Stimulated activated CD4-positive, alpha-beta T cell treated with anti-CD3 and anti-CD28 coated beads, Interleukin-1b, Interleukin-23, amount 100 ng/mL, for 1 hour (primary cell): ENCODE data around the gene HTD2.

Experiments used
- DNase-seq, 2 donors: peaks; one replicate each; pipeline ENCODE4 v3.0.0-alpha.2; 2020; ENCODE audit warnings: low read depth in 2 of 2

HTD2 gene

GRCh38 chr3:58357402-58357801 lies 51.1 kb downstream of the HTD2 start:
- no peak for DNase-seq

- no peak for DNase-seq
Observed at GRCh38 chr3:58358092-58358491, 51.8 kb downstream of the HTD2 start.

- DNase-seq: no peak
Observed at GRCh38 chr3:58358808-58359207, 52.5 kb downstream of the HTD2 start.

DNA sequence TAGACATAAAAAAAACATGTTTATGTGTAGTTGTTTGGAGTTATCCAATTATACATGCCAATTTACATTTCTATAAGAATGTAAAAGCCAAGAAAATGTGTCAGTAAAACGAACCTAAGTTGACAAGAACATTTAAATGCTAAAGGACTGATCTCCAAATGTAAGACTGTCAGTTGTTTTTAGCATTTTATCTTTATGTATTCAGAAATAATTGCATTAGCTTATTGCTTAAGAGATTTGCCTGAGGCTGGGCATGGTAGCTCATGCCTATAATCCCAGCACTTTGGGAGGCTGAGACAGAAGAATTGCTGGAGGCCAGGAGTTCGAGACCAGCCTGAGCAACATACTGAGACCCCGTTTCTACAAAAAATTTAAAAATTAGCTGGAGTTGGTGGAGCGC lies 53.3 kb downstream of the HTD2 start:
- no peak for DNase-seq

GRCh38 chr3:58361866-58362265 lies 55.5 kb downstream of the HTD2 start:
- DNase-seq: no peak

DNA sequence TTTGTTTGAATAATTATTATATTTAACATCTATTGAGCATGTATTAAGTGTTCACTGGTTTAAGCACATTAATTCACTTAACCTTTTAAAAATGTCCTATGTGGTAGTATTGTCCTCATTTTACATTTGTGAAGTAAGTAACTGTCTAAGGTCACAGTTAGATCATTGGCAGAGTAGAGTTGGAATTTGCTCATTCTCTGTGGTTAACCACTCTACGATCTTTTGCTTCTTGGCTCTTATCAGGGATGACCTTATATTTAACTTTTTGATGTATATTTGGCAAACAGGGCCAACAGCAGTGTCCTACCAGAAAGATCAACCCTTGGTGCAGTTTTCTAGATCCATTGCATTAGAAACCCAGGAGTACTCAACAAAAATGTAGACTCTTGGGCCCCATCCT lies 60.4 kb downstream of the HTD2 start:
- DNase-seq: no peak

- DNase-seq: no peak
Observed at GRCh38 chr3:58369038-58369437, 62.7 kb downstream of the HTD2 start.
